H9 (cell line): ENCODE data around the gene TFDP1. TPM values are rescaled to one million over a fixed set of nuclear protein-coding genes. Genes with fewer than 3 reads are reported as not detected.

Experiments used
- DNase-seq: peaks from one replicate; pipeline ENCODE4 v3.0.0-alpha.2; 2017
- H2AFZ ChIP-seq: one replicate; pipeline ENCODE4 v1.6.1; 2013; ENCODE audit warnings: mild to moderate bottlenecking, low read length, control low read depth, moderate library complexity
- H2AK5ac ChIP-seq: 2 replicates; pipeline ENCODE4 v1.6.1; 2013; ENCODE audit warnings: low read length, control low read depth, mixed read lengths; ENCODE audit not compliant: insufficient read length
- H2BK120ac ChIP-seq: one replicate; pipeline ENCODE4 v1.6.1; 2013; ENCODE audit warnings: low read depth, mild to moderate bottlenecking, low read length, control low read depth, inconsistent platforms; ENCODE audit not compliant: poor library complexity, severe bottlenecking
- H2BK12ac ChIP-seq: 2 replicates; pipeline ENCODE4 v1.6.1; 2013; ENCODE audit warnings: low read length, control low read depth, mixed read lengths, low read depth; ENCODE audit not compliant: insufficient read length
- H2BK15ac ChIP-seq: 2 replicates; pipeline ENCODE4 v1.6.1; 2013; ENCODE audit warnings: low read depth, low read length, control low read depth
- H2BK20ac ChIP-seq: one replicate; pipeline ENCODE4 v1.6.1; 2013; ENCODE audit warnings: low read depth, mild to moderate bottlenecking, low read length, control low read depth, inconsistent platforms; ENCODE audit not compliant: poor library complexity, severe bottlenecking
- H2BK5ac ChIP-seq: 2 replicates; pipeline ENCODE4 v1.6.1; 2013; ENCODE audit warnings: low read length, control low read depth, mixed read lengths; ENCODE audit not compliant: insufficient read length
- H3K14ac ChIP-seq: 2 replicates; pipeline ENCODE4 v1.6.1; 2013; ENCODE audit warnings: low read length, control low read depth; ENCODE audit not compliant: insufficient read depth
- H3K18ac ChIP-seq: 2 replicates; pipeline ENCODE4 v1.6.1; 2013; ENCODE audit warnings: low read depth, mild to moderate bottlenecking, mixed read lengths, low read length, control low read depth; ENCODE audit not compliant: insufficient read length
- H3K23ac ChIP-seq: 2 replicates; pipeline ENCODE4 v1.6.1; 2013; ENCODE audit warnings: low read length, control low read depth, mixed read lengths, low read depth; ENCODE audit not compliant: insufficient read length
- H3K23me2 ChIP-seq: 2 replicates; pipeline ENCODE4 v1.6.1; 2013; ENCODE audit warnings: low read depth, mild to moderate bottlenecking, mixed read lengths, low read length, control low read depth; ENCODE audit not compliant: insufficient read length, poor library complexity, severe bottlenecking
- H3K27ac ChIP-seq: 2 replicates; pipeline ENCODE4 v1.5.1; 2013; ENCODE audit warnings: low read length, control low read depth, mixed read lengths, low read depth; ENCODE audit not compliant: insufficient read length
- H3K27me3 ChIP-seq: 2 replicates; pipeline ENCODE4 v1.6.1; 2013; ENCODE audit warnings: low read length, control low read depth, inconsistent platforms; ENCODE audit not compliant: insufficient read depth
- H3K4ac ChIP-seq: 2 replicates; pipeline ENCODE4 v1.6.1; 2013; ENCODE audit warnings: low read depth, mild to moderate bottlenecking, control low read depth, inconsistent platforms, low read length, moderate library complexity
- H3K4me1 ChIP-seq: 2 replicates; pipeline ENCODE4 v1.6.1; 2013; ENCODE audit warnings: low read length, control low read depth, inconsistent platforms; ENCODE audit not compliant: insufficient read depth
- H3K4me2 ChIP-seq: 2 replicates; pipeline ENCODE4 v1.6.1; 2013; ENCODE audit warnings: low read length, control low read depth, mixed read lengths; ENCODE audit not compliant: insufficient read length, insufficient read depth
- H3K56ac ChIP-seq: 2 replicates; pipeline ENCODE4 v1.6.1; 2013; ENCODE audit warnings: low read depth, mild to moderate bottlenecking, mixed read lengths, low read length, control low read depth; ENCODE audit not compliant: insufficient read length
- H3K79me1 ChIP-seq: 2 replicates; pipeline ENCODE4 v1.6.1; 2013; ENCODE audit warnings: low read depth, mild to moderate bottlenecking, moderate library complexity, low read length, control low read depth, inconsistent platforms; ENCODE audit not compliant: insufficient read depth, poor library complexity, severe bottlenecking
- H3K79me2 ChIP-seq: 2 replicates; pipeline ENCODE4 v1.6.1; 2013; ENCODE audit warnings: low read length, control low read depth, inconsistent platforms; ENCODE audit not compliant: insufficient read depth
- H3K9ac ChIP-seq: 2 replicates; pipeline ENCODE4 v1.6.1; 2013; ENCODE audit warnings: low read length, control low read depth, mixed read lengths; ENCODE audit not compliant: insufficient read length; ENCODE audit errors: extremely low read depth
- H3K9me3 ChIP-seq: one replicate; pipeline ENCODE4 v1.6.1; 2013; ENCODE audit warnings: low read depth, low read length, inconsistent platforms; ENCODE audit not compliant: control insufficient read depth
- H3T11ph ChIP-seq: one replicate; pipeline ENCODE4 v1.6.1; 2013; ENCODE audit warnings: mild to moderate bottlenecking, low read length, control low read depth, inconsistent platforms
- H4K20me1 ChIP-seq: one replicate; pipeline ENCODE4 v1.6.1; 2013; ENCODE audit not compliant: control insufficient read depth, insufficient read length, insufficient read depth
- H4K5ac ChIP-seq: 2 replicates; pipeline ENCODE4 v1.6.1; 2013; ENCODE audit warnings: low read depth, mild to moderate bottlenecking, mixed read lengths, low read length, control low read depth; ENCODE audit not compliant: insufficient read length
- H4K8ac ChIP-seq: replicated peaks from 2 replicates; pipeline ENCODE4 v1.6.1; 2013; ENCODE audit warnings: low read length, control low read depth, mixed read lengths, low read depth; ENCODE audit not compliant: insufficient read length
- H4K91ac ChIP-seq: 2 replicates; pipeline ENCODE4 v1.6.1; 2013; ENCODE audit warnings: low read depth, mild to moderate bottlenecking, moderate library complexity, mixed read lengths, low read length, control low read depth; ENCODE audit not compliant: insufficient read length
- H3K27ac Mint-ChIP-seq, 3 experiments: 2 replicates in 2 of 3; 3 replicates in 1 of 3; pipeline ENCODE4 v1.8.0; 2020 to 2021; ENCODE audit warnings: mixed read lengths in 3 of 3, mild to moderate bottlenecking in 1 of 3, moderate library complexity in 1 of 3
- H3K27me3 Mint-ChIP-seq: 2 replicates; pipeline ENCODE4 v1.8.0; 2021; ENCODE audit warnings: low read depth, mild to moderate bottlenecking, moderate library complexity, mixed read lengths
- H3K36me3 Mint-ChIP-seq, 3 experiments: 2 replicates in 2 of 3; 3 replicates in 1 of 3; pipeline ENCODE4 v1.8.0; 2020 to 2021; ENCODE audit warnings: low read depth in 3 of 3, mixed read lengths in 3 of 3; ENCODE audit not compliant: insufficient read depth in 1 of 3
- H3K4me1 Mint-ChIP-seq, 2 experiments: 2 replicates each; pipeline ENCODE4 v1.8.0; 2020; ENCODE audit warnings: mixed read lengths in 2 of 2
- H3K4me3 Mint-ChIP-seq, 2 experiments: 2 replicates in 1 of 2; 3 replicates in 1 of 2; pipeline ENCODE4 v1.8.0; 2020 to 2021; ENCODE audit warnings: mild to moderate bottlenecking in 2 of 2, mixed read lengths in 2 of 2, moderate library complexity in 1 of 2
- H3K9me3 Mint-ChIP-seq, 2 experiments: 2 replicates in 1 of 2; 3 replicates in 1 of 2; pipeline ENCODE4 v1.8.0; 2020; ENCODE audit warnings: mild to moderate bottlenecking in 2 of 2, mixed read lengths in 2 of 2, moderate library complexity in 1 of 2
- CTCF ChIP-seq: fragments of 200-600 bp; sonication (generic); conservative IDR thresholded peaks from 3 replicates; pipeline ENCODE4 v1.8.0; 2021; ENCODE audit warnings: antibody characterized with exemption, mild to moderate bottlenecking
- WGBS: extraction: QIAGEN DNeasy Blood & Tissue Kit; methylation state at CpG from one replicate; pipeline ENCODE4 v1.1.7; 2013; ENCODE audit warnings: missing lambda C conversion rate, low lambda C conversion rate, mixed read lengths; ENCODE audit not compliant: insufficient read length; ENCODE audit errors: extremely low coverage; 5-methylcytosine and 5-hydroxymethylcytosine counted together
- total RNA-seq: library from RNA; stranded (reverse); gene quantifications from 2 replicates; pipeline ENCODE4 v1.2.1, GENCODE V29; 2021

TFDP1 gene
- total RNA-seq, 1 experiment from 2014 or later, result 111 TPM

GRCh38 chr13:113645329-113645728 lies 60.8 kb downstream of the TFDP1 start:
- no peak overlapping the region for H3K14ac ChIP-seq
- no peaks in the 10 kb centered on the region for H3K23me2 ChIP-seq
- peaks cover 22 to 77% (median 67%) of the 10 kb centered on the region in 3 experiments; a peak in 6 of 7 replicates for H3K36me3 Mint-ChIP-seq
- no peak overlapping the region for H2AFZ ChIP-seq
- no peak overlapping the region for H2BK20ac ChIP-seq
- no peak overlapping the region for H3T11ph ChIP-seq
- no peak overlapping the region for H4K91ac ChIP-seq
- H3K27me3 ChIP-seq, result no peaks in the 10 kb centered on the region
- no CpG with 5 or more reads among the region's 9 CpGs for WGBS
- H3K4me3 Mint-ChIP-seq, result no peak overlapping the region
- H4K20me1 ChIP-seq, result no peaks in the 10 kb centered on the region
- no peak overlapping the region for H3K56ac ChIP-seq
- H3K79me1 ChIP-seq, result no peaks in the 10 kb centered on the region
- no peak for DNase-seq
- peaks cover 10% of the 10 kb centered on the region for H3K9me3 ChIP-seq
- H3K4me1 Mint-ChIP-seq, result peaks cover 4% of the 10 kb centered on the region in 2 experiments
- no peaks in the 10 kb centered on the region for H3K79me2 ChIP-seq
- no peak for TF ChIP-seq CTCF
- H3K27ac Mint-ChIP-seq, result no peak overlapping the region; a peak in 1 of 7 replicates
- no peak overlapping the region for H2BK5ac ChIP-seq
- H3K4me1 ChIP-seq, result no peaks in the 10 kb centered on the region
- H3K9ac ChIP-seq, result no peak overlapping the region
- H2BK12ac ChIP-seq, result no peak overlapping the region
- H3K18ac ChIP-seq, result no peak overlapping the region
- no peak overlapping the region for H3K23ac ChIP-seq
- H3K9me3 Mint-ChIP-seq, result peaks cover 0 to 65% of the 10 kb centered on the region in 2 experiments; a peak in 3 of 5 replicates
- no peak overlapping the region for H2BK120ac ChIP-seq
- H3K27ac ChIP-seq, result no peak overlapping the region
- H3K4ac ChIP-seq, result no peak overlapping the region
- H3K4me2 ChIP-seq, result no peak overlapping the region
- H4K8ac ChIP-seq, result no peak overlapping the region
- no peak overlapping the region for H4K5ac ChIP-seq
- H2AK5ac ChIP-seq, result no peak overlapping the region
- H2BK15ac ChIP-seq, result no peak overlapping the region
- H3K27me3 Mint-ChIP-seq, result peaks cover 10% of the 10 kb centered on the region
